SK-N-SH treated with all-trans-retinoic acid at 6 μM for 48 hours (cell line): ENCODE measurements around the gene STMND1.

Experiments
- ISL1 ChIP-seq: fragments of 250-450 bp; sonication (Bioruptor Pico); IDR thresholded peaks from 2 replicates; pipeline ENCODE4 v2.1.2; 2022; ENCODE audit warnings: mild to moderate bottlenecking, moderate library complexity
- ZNF8 ChIP-seq: fragments of 450-650 bp; formaldehyde crosslinking; IDR thresholded peaks from 2 replicates; pipeline ENCODE4 v1.5.0; 2020; ENCODE audit warnings: mild to moderate bottlenecking, moderate library complexity

GRCh38 chr6:17149571-17149970 is 47.7 kb downstream of the STMND1 start:
- TF ChIP-seq ZNF8 (CRISPR knock-in tag) (no peak), ISL1 (CRISPR knock-in tag) (no peak)
